Endodermal cell (in vitro differentiated cells): ENCODE data around the gene PPAN. TPM values are rescaled to one million over a fixed set of nuclear protein-coding genes. Genes with fewer than 3 reads are reported as not detected.

ENCODE experiments used
- DNase-seq: peaks from one replicate; pipeline ENCODE4 v3.0.0-alpha.2; 2017
- H3K27ac ChIP-seq: 2 replicates; pipeline ENCODE4 v1.5.1; 2013; ENCODE audit warnings: mild to moderate bottlenecking, low read depth, low read length, moderate library complexity
- H3K27me3 ChIP-seq: 2 replicates; pipeline ENCODE4 v1.6.1; 2013; ENCODE audit warnings: mild to moderate bottlenecking, low read length, moderate library complexity; ENCODE audit not compliant: insufficient read depth, control insufficient read depth, poor library complexity, severe bottlenecking
- H3K36me3 ChIP-seq: 2 replicates; pipeline ENCODE4 v1.7.0; 2013; ENCODE audit warnings: mild to moderate bottlenecking, low read length, moderate library complexity; ENCODE audit not compliant: control insufficient read depth, insufficient read depth
- H3K4me1 ChIP-seq: one replicate; pipeline ENCODE4 v1.7.0; 2013; ENCODE audit warnings: low read length; ENCODE audit not compliant: control insufficient read depth, insufficient read depth
- H3K4me3 ChIP-seq: 2 replicates; pipeline ENCODE4 v1.5.1; 2013; ENCODE audit warnings: mild to moderate bottlenecking, low read length, moderate library complexity
- H3K9ac ChIP-seq: 2 replicates; pipeline ENCODE4 v1.6.1; 2013; ENCODE audit warnings: mild to moderate bottlenecking, low read length, moderate library complexity; ENCODE audit not compliant: poor library complexity, severe bottlenecking; ENCODE audit errors: extremely low read depth
- H3K9me3 ChIP-seq: 2 replicates; pipeline ENCODE4 v1.6.1; 2013; ENCODE audit warnings: mild to moderate bottlenecking, low read length, moderate library complexity; ENCODE audit not compliant: control insufficient read depth
- H3K27ac Mint-ChIP-seq: 2 replicates; pipeline ENCODE4 v1.8.0; 2020; ENCODE audit warnings: mixed read lengths
- H3K27me3 Mint-ChIP-seq: 2 replicates; pipeline ENCODE4 v1.8.0; 2021; ENCODE audit warnings: mild to moderate bottlenecking, mixed read lengths; ENCODE audit not compliant: insufficient read depth
- H3K36me3 Mint-ChIP-seq: 2 replicates; pipeline ENCODE4 v1.8.0; 2020; ENCODE audit warnings: low read depth, mixed read lengths
- H3K4me1 Mint-ChIP-seq: 2 replicates; pipeline ENCODE4 v1.8.0; 2020; ENCODE audit warnings: mixed read lengths
- H3K4me3 Mint-ChIP-seq: 2 replicates; pipeline ENCODE4 v1.8.0; 2020; ENCODE audit warnings: mild to moderate bottlenecking, moderate library complexity, mixed read lengths
- H3K9me3 Mint-ChIP-seq: 2 replicates; pipeline ENCODE4 v1.8.0; 2020; ENCODE audit warnings: mild to moderate bottlenecking, mixed read lengths
- WGBS, 2 experiments: methylation state at CpG; one replicate each; pipeline versions ENCODE4 v1.1.5 to v1.1.7; 2013; ENCODE audit warnings: missing lambda C conversion rate in 2 of 2, mixed read lengths in 1 of 2; ENCODE audit not compliant: insufficient coverage in 1 of 2, insufficient read length in 1 of 2; 5-methylcytosine and 5-hydroxymethylcytosine counted together
- total RNA-seq, 2 donors: library from RNA; stranded (reverse); fragmentation: NEBNext Ultra II Directional in 1 of 2; extraction: Animal tissue kit (Norgen Biotek cat#: 25700) in 1 of 2; gene quantifications; 2 replicates in 1 of 2; 3 replicates in 1 of 2; pipeline ENCODE4 v1.2.1, GENCODE V29; 2021
- TF ChIP-seq, protein P1 (sequence below): fragments of 200-600 bp; sonication (generic); conservative IDR thresholded peaks from 2 replicates; pipeline ENCODE4 v1.5.0; 2021; ENCODE audit warnings: antibody characterized with exemption, mild to moderate bottlenecking

Gene PPAN
- total RNA-seq, 2 donors from 2014 or later = 40.3 to 54.0 TPM

DNA sequence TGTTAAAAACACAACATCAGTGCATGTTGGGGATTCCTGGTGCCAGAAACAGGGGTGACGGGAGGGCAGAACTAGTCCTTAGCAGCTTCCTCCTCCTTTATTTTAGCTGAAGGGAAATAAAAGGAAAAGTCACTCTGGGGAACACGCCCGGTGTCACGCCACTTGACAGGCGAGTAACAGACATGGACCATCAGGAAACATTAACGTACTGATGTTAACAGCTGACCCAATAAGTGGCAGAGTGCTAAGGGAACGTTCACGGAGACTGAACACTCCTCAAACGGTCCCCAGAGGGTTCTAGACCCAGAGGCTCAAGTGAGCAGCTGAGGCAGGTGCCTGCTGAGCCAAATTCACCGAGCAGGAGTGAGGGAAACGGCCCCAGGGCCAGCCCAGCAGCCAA, 27.4 kb downstream of the PPAN start:
- no peaks in the 10 kb centered on the region for H3K9me3 ChIP-seq
- H3K9ac ChIP-seq = no peak overlapping the region
- Mint-ChIP-seq H3K9me3 (no peaks in the 10 kb centered on the region), H3K27ac (no peak overlapping the region), H3K4me1 (no peaks in the 10 kb centered on the region), H3K4me3 (no peak overlapping the region), H3K36me3 (peaks cover 28% of the 10 kb centered on the region), H3K27me3 (no peaks in the 10 kb centered on the region)
- TF ChIP-seq, protein P1, sequence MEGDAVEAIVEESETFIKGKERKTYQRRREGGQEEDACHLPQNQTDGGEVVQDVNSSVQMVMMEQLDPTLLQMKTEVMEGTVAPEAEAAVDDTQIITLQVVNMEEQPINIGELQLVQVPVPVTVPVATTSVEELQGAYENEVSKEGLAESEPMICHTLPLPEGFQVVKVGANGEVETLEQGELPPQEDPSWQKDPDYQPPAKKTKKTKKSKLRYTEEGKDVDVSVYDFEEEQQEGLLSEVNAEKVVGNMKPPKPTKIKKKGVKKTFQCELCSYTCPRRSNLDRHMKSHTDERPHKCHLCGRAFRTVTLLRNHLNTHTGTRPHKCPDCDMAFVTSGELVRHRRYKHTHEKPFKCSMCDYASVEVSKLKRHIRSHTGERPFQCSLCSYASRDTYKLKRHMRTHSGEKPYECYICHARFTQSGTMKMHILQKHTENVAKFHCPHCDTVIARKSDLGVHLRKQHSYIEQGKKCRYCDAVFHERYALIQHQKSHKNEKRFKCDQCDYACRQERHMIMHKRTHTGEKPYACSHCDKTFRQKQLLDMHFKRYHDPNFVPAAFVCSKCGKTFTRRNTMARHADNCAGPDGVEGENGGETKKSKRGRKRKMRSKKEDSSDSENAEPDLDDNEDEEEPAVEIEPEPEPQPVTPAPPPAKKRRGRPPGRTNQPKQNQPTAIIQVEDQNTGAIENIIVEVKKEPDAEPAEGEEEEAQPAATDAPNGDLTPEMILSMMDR = no peak
- no peaks in the 10 kb centered on the region for H3K4me1 ChIP-seq
- DNase-seq = no peak
- H3K36me3 ChIP-seq = peaks cover 50% of the 10 kb centered on the region
- 93 to 94% methylated on average over 9 to 11 of the region's 11 CpGs for WGBS, 2 experiments
- H3K4me3 ChIP-seq = no peak overlapping the region
- H3K27ac ChIP-seq = no peak overlapping the region
- H3K27me3 ChIP-seq = no peaks in the 10 kb centered on the region

DNA sequence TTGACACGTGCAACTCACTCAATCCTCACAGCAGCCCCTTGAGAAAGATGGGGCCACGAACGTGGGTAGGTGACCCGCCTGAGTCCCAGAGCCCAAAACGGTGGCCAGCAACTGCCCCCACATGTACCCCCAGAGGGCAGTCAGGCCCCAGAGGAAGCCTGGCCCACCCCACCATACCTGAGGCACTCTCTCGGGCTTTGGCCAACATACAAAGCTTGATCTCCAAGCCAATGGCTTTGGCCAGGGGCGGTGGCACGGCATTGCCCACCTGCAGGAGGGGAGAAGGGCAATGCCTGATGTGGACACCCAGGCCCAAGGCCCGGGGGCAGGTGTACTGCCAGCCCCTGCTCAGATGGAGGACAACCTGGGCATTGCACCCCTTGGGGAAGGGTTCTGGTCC, 27.9 kb downstream of the PPAN start:
- H3K4me3 ChIP-seq = no peak overlapping the region
- TF ChIP-seq, protein P1 = no peak
- H3K36me3 ChIP-seq = peaks cover 52% of the 10 kb centered on the region
- Mint-ChIP-seq H3K9me3 (no peaks in the 10 kb centered on the region), H3K27ac (no peak overlapping the region), H3K27me3 (no peaks in the 10 kb centered on the region), H3K36me3 (peaks cover 29% of the 10 kb centered on the region), H3K4me3 (no peak overlapping the region), H3K4me1 (no peaks in the 10 kb centered on the region)
- no peak overlapping the region for H3K9ac ChIP-seq
- 93 to 94% methylated on average over 4 to 9 of the region's 9 CpGs for WGBS, 2 experiments
- no peaks in the 10 kb centered on the region for H3K4me1 ChIP-seq
- DNase-seq = no peak
- H3K27ac ChIP-seq = no peak overlapping the region
- H3K9me3 ChIP-seq = no peaks in the 10 kb centered on the region
- no peaks in the 10 kb centered on the region for H3K27me3 ChIP-seq

DNA sequence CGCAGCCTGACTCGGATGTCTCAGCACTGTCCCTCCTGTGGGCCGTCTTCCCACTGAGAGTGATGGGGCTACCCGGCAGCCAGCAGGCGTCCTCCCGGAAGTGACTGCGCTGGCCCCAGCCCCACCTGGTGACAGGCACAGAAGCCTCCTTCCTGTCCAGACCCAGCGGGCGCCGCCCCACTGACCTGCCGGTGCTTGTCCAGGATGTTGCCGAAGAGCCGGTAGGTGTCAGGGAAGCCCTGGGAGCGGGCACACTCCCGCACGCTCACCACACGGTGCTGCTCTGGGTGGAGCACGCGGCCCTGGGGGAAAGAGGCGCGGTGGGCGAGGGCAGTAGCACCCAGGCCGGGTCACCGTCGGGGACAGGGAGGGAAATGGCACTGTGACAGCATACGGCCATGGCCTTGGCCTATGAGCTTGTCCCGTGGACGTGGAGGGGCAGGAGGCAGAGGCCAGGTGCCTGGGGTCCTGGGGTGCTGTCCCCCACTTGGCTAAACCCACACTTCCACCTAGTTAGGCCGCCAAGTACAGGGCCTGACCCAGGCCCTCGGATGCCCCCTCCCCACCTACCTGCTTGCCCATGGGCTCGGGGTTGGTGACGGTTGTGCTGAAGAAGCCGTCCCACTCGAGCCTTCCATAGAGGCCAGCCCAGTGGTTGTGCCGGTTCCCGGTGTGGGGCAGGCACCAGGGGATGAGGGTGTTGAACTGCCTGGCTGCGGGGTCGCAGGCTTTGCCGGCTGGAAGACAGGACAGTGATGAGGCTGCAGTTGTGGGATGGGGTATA, 29.6 kb downstream of the PPAN start:
- no peaks in the 10 kb centered on the region for H3K4me1 ChIP-seq
- WGBS, 2 experiments = 93 to 95% methylated on average over 22 to 39 of the region's 39 CpGs
- H3K36me3 Mint-ChIP-seq = peaks cover 40% of the 10 kb centered on the region
- peaks cover 66% of the 10 kb centered on the region for H3K36me3 ChIP-seq
- no peak overlapping the region for H3K9ac ChIP-seq
- H3K9me3 Mint-ChIP-seq = no peaks in the 10 kb centered on the region
- no peak overlapping the region for H3K4me3 Mint-ChIP-seq
- TF ChIP-seq, protein P1 = no peak
- no peaks in the 10 kb centered on the region for H3K27me3 Mint-ChIP-seq
- H3K27ac Mint-ChIP-seq = no peak overlapping the region
- H3K4me3 ChIP-seq = no peak overlapping the region
- H3K9me3 ChIP-seq = no peaks in the 10 kb centered on the region
- no peaks in the 10 kb centered on the region for H3K4me1 Mint-ChIP-seq
- no peak for DNase-seq
- no peaks in the 10 kb centered on the region for H3K27me3 ChIP-seq
- H3K27ac ChIP-seq = no peak overlapping the region
